Tongue (tissue), 2 donors: ENCODE measurements around the gene HSP90AA1. TPM values are rescaled to one million over a fixed set of nuclear protein-coding genes. Genes with fewer than 3 reads are reported as not detected.
"Not testable (repeated sequence)": the region's sequence is repeated elsewhere in the genome, so short reads cannot be mapped to it uniquely, and the experiment has no call there.

Experiments
- DNase-seq: peaks from one replicate; pipeline ENCODE4 v3.0.0-alpha.2; 2015
- total RNA-seq: library from RNA; depleted of rRNA; stranded (reverse); fragments of >200 nt; gene quantifications from one replicate; pipeline ENCODE4 v1.2.3, GENCODE V29; 2014

HSP90AA1 gene
- total RNA-seq, 1 donor from 2014 or later = 673 TPM

GRCh38 chr14:102066041-102066451, 20.8 kb downstream of the HSP90AA1 start:
- no peak for DNase-seq

DNA sequence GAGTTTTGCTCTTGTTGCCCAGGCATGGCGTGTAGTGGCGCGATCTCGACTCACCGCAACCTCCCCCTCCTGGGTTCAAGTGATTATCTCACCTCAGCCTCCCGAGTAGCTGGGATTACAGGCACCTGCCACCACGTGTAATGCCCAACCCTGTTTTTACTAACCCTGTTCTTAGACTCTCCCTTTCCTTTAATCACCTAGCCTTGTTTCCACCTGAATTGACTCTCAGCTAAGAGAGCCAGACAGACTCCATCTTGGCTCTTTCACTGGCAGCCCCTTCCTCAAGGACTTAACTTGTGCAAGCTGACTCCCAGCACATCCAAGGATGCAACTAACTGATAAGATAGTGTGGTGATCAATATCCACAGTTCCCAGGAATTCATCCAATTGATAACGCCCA, 22.3 kb downstream of the HSP90AA1 start:
- DNase-seq = not testable (repeated sequence)

- DNase-seq = no peak
Measured at GRCh38 chr14:102063808-102064429, 22.9 kb downstream of the HSP90AA1 start.

GRCh38 chr14:102063109-102063807, 23.6 kb downstream of the HSP90AA1 start:
- DNase-seq = peak; percentile 87

DNA sequence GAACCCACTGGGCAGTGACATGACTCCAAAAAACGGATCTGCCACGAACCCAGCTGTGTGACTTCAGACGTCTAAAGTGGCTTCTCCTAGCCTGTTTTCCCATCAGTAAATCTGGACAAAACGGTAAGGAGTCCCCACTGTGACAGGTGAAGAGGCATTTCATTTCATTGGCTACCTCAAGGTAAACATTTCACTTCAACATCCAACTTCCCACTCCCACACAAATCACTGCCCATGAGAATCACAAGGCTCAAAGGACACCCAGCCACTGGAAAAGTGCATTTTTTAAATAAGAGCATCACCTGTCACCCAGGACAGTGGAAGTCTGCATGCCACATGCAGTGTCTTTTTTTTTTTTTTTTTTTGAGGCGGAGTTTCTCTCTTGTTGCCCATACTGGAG, 27.9 kb downstream of the HSP90AA1 start:
- DNase-seq = no peak

DNA sequence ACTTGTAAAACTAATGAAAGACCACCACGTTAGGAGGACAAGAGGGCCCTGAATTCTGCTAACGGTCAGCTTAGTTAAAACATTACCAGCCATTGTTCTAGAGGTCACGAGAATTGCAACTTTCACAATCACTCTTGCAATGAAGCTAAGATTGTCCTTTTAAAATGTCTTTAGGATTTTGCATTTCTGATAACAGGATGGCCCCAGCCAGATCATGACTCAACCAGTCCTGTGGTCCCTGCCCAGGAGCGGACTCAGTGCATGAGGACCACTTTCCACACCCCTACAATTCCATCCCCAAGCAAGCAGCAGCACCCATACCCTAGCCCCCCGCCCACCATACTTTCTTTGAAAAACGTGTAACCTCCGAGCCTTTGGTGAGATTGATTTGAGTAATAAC, 28.7 kb downstream of the HSP90AA1 start:
- no peak for DNase-seq

GRCh38 chr14:102057480-102058114, 29.2 kb downstream of the HSP90AA1 start:
- DNase-seq = no peak

DNA sequence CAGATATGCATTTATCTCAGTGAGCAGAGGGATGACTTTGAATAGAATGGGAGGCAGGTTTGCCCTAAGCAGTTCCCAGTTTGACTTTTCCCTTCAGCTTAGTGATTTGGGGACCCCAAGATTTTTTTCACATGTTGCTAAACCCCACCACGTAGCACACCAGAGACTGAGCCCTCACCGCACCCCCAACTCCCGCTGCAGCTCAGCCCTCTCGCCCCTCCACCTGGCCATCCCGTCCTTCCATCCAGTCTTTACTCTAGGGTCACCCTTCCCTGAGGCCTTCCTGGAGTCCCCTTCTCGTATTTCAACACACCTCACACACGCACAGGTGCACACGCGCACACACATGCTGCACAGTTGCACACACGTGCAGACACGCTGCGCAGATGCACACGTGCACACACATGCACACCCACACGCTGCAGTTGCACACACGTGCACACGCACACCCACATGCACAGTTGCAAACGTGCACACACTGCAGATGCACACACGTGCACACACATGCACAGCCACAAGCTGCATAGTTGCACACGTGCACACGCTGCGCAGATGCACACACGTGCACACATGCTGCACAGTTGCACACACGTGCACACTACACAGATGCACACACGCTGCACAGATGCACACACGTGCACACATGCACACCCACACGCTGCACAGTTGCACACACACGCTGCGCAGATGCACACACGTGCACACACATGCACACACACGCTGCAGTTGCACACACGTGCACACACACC, 30.0 kb downstream of the HSP90AA1 start:
- no peak for DNase-seq

DNA sequence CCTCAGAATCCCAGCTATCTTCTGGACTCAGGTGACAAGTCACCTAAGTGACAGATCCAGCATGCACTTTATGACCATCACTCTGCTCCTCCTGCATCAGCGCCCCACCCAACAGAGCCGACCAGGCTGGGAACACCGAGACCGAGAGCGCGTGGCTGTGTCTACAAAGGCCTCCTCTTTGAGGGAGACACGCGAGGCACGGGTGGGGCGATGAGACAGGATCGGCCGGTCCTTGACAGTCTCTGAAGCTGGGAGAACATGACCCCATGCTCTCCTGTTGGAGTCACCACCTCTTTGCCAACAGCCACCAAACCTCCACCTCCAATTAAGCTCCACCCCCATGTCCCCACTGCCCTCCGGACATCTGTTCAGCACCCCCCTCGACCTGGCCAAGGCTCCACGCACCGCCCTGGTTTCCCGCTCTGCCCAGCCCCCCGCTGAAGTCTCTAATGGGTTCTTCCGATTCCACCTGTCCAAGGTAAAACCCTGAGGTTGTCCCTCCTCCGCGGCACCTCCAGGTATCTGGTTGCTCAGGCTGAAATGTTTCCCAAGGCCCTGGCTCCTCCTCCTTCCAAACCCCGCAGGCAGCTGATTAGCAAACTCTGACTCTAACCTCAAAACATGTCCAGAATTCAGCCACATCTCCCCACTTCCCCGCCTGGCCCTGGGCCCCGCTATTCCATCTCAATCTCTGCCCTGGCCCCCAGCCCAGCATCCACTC, 31.5 kb downstream of the HSP90AA1 start:
- DNase-seq = no peak

- no peak for DNase-seq
Measured at GRCh38 chr14:102052522-102052921, 34.3 kb downstream of the HSP90AA1 start.

DNA sequence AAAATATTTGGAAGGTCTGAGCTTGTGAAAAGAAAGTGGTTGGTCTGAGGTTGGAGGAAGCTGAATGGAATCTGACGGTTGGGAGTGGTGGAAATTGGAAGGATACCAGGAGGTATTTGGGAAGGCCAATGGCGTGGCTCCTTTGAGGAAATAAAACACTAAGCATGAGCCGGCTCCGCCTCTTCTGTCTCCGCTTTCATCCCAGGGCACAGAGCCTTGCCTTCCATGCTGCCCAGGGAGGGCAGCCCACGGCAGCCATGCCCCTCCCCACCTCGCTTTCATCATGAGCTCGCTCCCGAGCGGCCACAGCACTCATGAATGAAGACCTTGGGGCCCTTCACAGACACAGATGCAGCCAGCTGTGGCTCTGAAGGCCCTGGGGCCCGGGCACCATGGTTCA, 36.2 kb downstream of the HSP90AA1 start:
- peak; percentile 88 for DNase-seq

GRCh38 chr14:102050026-102050405, 36.8 kb downstream of the HSP90AA1 start:
- DNase-seq = no peak

- DNase-seq = peak; percentile 33
Measured at GRCh38 chr14:102049258-102050025, 37.4 kb downstream of the HSP90AA1 start.

- no peak for DNase-seq
Measured at GRCh38 chr14:102047808-102048540, 38.9 kb downstream of the HSP90AA1 start.

GRCh38 chr14:102046337-102047278, 40.2 kb downstream of the HSP90AA1 start:
- DNase-seq = peak; percentile 95

DNA sequence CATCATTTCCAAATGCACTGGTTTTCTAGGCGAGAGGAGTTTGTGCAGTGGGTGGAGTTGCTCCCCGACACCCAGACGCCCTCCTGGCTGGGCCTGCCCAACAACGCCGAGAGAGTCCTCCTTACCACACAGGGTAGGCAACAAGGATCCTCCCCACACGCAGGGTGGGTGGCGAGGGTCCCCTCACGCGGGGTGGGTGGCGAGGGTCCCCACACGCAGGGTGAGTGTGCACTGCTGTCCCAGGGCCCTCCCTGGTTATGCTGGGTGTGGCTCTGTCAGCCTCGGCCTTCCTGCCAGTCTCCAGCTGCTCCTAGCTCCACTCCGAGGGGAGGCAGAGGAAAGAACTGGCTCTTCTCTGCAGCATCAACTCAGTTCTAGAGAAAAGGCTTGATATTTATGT, 42.3 kb downstream of the HSP90AA1 start:
- no peak for DNase-seq

DNA sequence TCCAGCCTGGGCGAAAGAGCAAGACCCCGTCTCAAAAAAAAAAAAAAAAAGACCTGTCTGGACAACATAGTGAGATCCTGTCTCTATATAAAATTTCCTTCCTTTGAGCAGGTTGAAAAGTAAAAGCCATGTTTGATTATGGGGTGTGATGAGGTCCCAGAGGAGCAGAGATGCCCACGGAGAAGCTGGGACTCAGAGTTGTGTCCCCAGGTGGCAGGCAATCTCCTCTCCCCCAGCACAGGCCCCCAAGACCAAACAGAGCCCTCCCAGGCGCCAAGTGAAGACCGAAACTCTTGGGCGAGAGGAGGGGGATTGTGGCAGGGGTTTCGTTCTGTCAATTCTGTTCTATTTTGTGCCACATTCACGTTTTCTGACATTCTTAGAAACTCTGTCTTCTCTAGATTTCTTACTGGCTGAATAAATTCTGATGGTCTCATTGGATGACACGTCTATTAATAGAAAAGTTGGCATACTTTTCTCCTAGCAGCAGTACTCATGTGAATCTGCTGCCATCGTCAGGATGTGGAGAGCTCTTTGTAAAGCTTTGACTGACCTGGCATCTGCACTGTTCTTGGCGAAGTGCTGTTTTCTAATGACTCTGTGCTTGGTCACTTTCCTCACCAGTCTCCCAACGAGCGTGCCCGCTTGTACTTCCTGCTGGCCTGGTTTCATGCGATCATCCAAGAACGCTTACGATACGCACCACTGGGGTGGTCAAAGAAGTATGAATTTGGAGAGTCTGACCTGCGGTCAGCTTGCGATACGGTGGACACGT, 43.4 kb downstream of the HSP90AA1 start:
- no peak for DNase-seq

GRCh38 chr14:102042699-102043098, 44.1 kb downstream of the HSP90AA1 start:
- DNase-seq = no peak

GRCh38 chr14:102040153-102040552, 46.7 kb downstream of the HSP90AA1 start:
- no peak for DNase-seq
